HG03060 (cell line): ENCODE results near the gene SLC25A47.
"Not testable (repeated sequence)": the region's sequence is repeated elsewhere in the genome, so short reads cannot be mapped to it uniquely, and the experiment has no call there.

Source experiments
- ATAC-seq: cut with Tn5 transposase; IDR thresholded peaks from one replicate; pipeline ENCODE4 v1.9.1; 2021; ENCODE audit warnings: low read depth, moderate number of reproducible peaks; ENCODE audit not compliant: unreplicated experiment

SLC25A47 gene

GRCh38 chr14:100342826-100343225 is 19.7 kb downstream of the SLC25A47 start:
- not testable (repeated sequence) for ATAC-seq

- not testable (repeated sequence) for ATAC-seq
These were observed 21.5 kb downstream of the SLC25A47 start for GRCh38 chr14:100344657-100345056.

- ATAC-seq = no peak
These were observed 22.6 kb downstream of the SLC25A47 start for GRCh38 chr14:100345711-100346110.

GRCh38 chr14:100346306-100347091 is 23.4 kb downstream of the SLC25A47 start:
- ATAC-seq = no peak

DNA sequence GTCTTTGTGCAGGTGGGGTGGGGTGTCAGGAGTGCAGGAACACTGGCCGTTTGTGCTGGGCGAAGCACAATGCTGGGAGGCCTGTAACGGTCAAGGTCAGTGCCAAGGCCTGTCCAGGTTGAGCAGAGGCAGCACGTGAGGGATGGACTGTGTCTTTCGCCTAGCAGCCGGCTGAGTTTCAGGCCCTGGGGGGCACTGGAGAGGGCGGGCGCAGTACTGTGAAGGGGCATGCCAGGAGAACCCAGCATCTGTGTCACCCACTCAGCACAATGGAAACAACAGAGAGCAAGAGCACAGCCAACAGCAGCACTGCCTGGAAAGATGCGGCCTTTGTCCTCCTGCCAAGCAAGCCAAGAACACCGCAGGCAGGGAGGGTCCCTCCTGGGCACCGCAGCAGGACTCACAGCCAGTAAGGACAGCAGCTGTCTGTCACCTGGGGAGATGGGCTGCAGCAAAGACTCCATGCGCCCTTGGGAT is 25.2 kb downstream of the SLC25A47 start:
- ATAC-seq = no peak

GRCh38 chr14:100348784-100349685 is 25.9 kb downstream of the SLC25A47 start:
- no peak for ATAC-seq

GRCh38 chr14:100350276-100350926 is 27.3 kb downstream of the SLC25A47 start:
- ATAC-seq = no peak

DNA sequence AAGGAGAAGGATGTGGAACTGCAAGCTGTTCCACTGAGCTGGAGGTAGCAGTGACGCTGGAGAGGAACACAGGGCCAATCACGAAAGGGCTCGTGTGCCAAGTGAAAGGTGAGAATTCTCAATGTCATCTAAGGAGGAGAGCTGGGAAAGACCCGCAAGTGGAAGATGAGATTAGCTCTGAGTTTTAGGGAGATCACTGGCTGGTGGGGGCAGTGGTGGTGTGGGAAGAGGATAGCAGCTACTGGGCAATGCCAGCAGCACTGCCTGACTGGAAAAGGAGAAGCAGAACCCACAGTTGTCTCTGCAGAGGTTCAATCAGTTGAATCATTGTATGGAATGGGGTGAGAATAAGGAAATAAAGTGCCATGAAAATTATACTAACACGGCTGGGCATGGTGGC is 27.8 kb downstream of the SLC25A47 start:
- no peak for ATAC-seq

DNA sequence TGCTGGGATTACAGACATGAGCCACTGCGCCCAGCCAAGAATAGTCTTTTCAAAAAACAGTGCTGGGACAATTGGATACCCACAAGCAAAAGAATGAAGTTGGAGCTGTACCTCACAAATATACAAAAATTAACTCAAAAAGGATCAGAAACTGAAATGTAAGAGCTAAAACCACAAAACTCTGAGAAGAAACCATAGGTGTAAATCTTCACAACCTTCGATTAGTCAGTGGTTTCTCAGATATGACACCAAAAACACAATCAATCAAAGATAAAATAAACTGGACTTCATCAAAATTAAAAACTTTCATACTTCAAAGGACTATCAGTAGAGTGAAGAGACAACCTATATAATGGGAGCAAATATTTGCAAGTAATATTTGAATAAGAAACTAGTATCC is 35.3 kb downstream of the SLC25A47 start:
- ATAC-seq = no peak

GRCh38 chr14:100359111-100359510 is 36.0 kb downstream of the SLC25A47 start:
- ATAC-seq = no peak

- no peak for ATAC-seq
These were observed 36.7 kb downstream of the SLC25A47 start for GRCh38 chr14:100359881-100360280.

DNA sequence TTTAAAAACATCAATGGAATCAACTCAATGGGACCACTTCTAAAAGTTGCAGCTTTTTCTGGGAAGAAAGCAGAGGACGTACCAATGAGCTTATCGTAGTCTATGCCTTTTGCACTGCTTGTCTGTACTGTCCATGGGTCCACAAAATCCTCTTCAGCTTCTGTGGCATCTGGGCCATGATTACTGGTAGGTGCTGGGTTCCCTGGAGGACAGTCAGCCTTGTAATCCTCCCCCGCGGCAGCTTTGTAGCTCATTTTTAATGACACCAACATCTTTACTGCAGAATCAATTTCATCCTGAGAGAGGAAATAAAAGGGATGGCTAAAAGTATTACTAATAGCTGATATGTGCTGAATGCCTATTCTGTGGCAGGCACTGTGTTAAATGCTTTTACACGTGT is 38.5 kb downstream of the SLC25A47 start:
- no peak for ATAC-seq

DNA sequence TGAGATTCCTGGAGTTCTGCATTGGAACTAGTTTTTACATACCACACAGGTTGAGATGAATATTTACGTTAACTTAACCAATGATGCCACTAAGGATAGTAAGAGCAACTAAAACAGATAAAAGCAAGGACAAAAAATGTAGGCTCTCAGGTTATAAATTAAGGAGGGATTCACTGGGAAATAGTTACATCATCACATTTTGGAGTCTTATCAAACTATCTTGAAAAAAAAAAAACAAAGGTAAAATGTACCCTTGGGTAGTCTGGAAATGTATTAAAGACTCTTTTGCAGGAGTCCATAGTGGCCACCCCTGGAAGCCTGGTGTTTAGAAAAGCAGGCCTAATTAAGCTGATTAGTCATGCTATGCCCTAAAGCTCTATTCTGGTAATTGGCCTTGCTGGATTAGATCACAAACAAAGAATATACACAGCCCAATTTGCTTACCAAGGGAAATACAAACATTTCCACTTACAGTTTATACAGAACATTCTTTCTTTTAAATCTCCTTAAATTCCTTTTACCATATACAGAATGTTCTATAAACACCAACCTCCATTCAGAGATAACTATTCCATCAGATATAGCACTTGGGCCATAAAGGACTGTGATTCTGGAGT is 39.3 kb downstream of the SLC25A47 start:
- ATAC-seq = no peak

- ATAC-seq = no peak
These were observed 39.9 kb downstream of the SLC25A47 start for GRCh38 chr14:100363053-100363452.

DNA sequence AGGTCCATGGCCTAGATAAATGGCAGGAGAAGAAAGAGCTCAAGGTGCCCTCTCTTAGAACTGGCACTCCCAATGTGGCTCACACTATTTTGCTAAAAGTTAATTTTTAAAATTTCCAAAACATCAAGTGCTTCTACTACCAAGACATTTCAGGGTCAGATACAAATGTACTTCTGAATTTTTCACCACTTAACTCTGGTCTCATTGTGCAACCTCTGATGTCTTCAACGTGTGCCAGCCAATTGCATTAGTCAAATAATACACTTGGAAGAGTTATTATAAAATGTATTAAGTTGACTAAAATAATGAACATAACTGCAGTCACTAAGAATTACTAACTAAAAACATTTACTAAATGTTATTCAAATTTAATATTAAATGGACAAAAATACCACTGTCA is 41.3 kb downstream of the SLC25A47 start:
- ATAC-seq = no peak

DNA sequence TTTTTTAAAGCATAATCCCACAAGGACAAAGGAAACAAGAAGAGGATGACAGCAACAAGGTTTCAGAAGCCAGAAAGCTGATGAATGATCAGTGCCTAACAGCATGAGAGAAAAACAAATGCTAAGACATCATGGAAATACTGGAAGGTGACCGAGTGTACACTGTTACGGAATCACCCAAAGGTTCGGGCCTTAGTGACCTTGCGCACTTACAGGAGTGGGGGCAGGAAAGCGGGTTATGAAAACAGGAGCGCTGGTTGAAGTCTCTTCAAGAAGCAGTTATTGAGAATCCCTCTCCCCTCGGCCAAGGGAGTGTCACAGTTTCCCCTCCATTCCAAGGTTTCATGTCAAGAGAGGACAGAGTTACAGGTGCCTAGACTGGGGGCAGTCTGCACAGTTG is 42.6 kb downstream of the SLC25A47 start:
- ATAC-seq = no peak

GRCh38 chr14:100369019-100369418 is 45.9 kb downstream of the SLC25A47 start:
- ATAC-seq = no peak

GRCh38 chr14:100370003-100370402 is 46.9 kb downstream of the SLC25A47 start:
- no peak for ATAC-seq

DNA sequence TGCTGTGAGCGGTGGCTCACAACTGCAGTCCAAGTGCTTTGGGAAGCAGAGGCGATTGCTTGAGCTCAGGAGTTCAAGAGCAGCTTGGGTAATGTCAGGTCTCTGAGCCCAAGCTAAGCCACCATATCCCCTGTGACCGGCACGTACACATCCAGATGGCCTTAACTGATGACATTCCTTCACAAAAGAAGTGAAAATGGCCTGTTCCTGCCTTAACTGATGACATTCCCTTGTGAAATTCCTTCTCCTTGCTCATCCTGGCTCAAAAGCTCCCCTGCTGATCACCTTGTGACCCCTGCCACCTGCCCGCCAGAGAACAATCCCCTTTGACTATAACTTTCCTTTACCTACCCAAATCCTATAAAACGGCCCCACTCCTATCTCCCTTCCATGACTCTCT is 48.6 kb downstream of the SLC25A47 start:
- ATAC-seq = no peak

- ATAC-seq = no peak
These were observed 49.4 kb downstream of the SLC25A47 start for GRCh38 chr14:100372357-100373048.
